ENCODE measurements around the gene RNF149. TPM values are rescaled to one million over a fixed set of nuclear protein-coding genes. Genes with fewer than 3 reads are reported as not detected.
"Not testable (repeated sequence)": the region's sequence is repeated elsewhere in the genome, so short reads cannot be mapped to it uniquely, and the experiment has no call there.

Gene RNF149
- total RNA-seq, 4 donors from 2014 or later, result 14.7 to 27.7 (median 18.5) TPM

- no peak for ATAC-seq
Observed at GRCh38 chr2:101329026-101329425, 20.5 kb upstream of the RNF149 start.

GRCh38 chr2:101328474-101329007 lies 20.0 kb upstream of the RNF149 start:
- H3K9me3 ChIP-seq, result no peaks in the 10 kb centered on the region
- H3K4me3 ChIP-seq, result no peak overlapping the region
- no peaks in the 10 kb centered on the region for H3K4me1 ChIP-seq
- ATAC-seq (peak; percentile 33 to 58), DNase-seq (peak in 1 of 2 donors; percentile 25)
- no peak overlapping the region for H3K27ac ChIP-seq
- no peaks in the 10 kb centered on the region for H3K36me3 ChIP-seq
- intact Hi-C loops (cut with DNase I; ENCODE audit: low total_unique reads) (no loop called here), in situ Hi-C loops (cut with MboI; ENCODE audit: low sequenced_read_pairs in 4 of 4) (loop anchor here in 1 of 4 donors (25.0 kb wide), 1 partner anchor 509 kb away; no protein-coding TSS in a partner anchor)
- no peak for TF ChIP-seq CTCF (IDR thresholded peaks at IDR 0.05 in 4 of 5, conservative IDR thresholded peaks at IDR 0.05 in 1 of 5)
- no peak for TF ChIP-seq POLR2A (IDR thresholded peaks at IDR 0.05)
- no peaks in the 10 kb centered on the region for H3K27me3 ChIP-seq

More at GRCh38 chr2:101329026-101329425, 20.5 kb upstream of the RNF149 start:
- H3K9me3 ChIP-seq, result no peaks in the 10 kb centered on the region
- in situ Hi-C loops (cut with MboI; ENCODE audit: low sequenced_read_pairs in 4 of 4), result loop anchor here in 1 of 4 donors (25.0 kb wide), 1 partner anchor 508 kb away; no protein-coding TSS in a partner anchor
- intact Hi-C loops (cut with DNase I; ENCODE audit: low total_unique reads), result no loop called here
- TF ChIP-seq POLR2A (IDR thresholded peaks at IDR 0.05) (no peak), CTCF (IDR thresholded peaks at IDR 0.05 in 4 of 5, conservative IDR thresholded peaks at IDR 0.05 in 1 of 5) (no peak)
- no peak overlapping the region for H3K4me3 ChIP-seq
- H3K27me3 ChIP-seq, result no peaks in the 10 kb centered on the region
- H3K27ac ChIP-seq, result no peak overlapping the region
- no peaks in the 10 kb centered on the region for H3K36me3 ChIP-seq
- H3K4me1 ChIP-seq, result no peaks in the 10 kb centered on the region
- no peak for DNase-seq

- H3K27ac ChIP-seq, result no peak overlapping the region
- no peaks in the 10 kb centered on the region for H3K9me3 ChIP-seq
- intact Hi-C loops (cut with DNase I; ENCODE audit: low total_unique reads), result no loop called here
- DNase-seq (no peak), ATAC-seq (no peak)
- H3K36me3 ChIP-seq, result no peaks in the 10 kb centered on the region
- no peaks in the 10 kb centered on the region for H3K4me1 ChIP-seq
- no peaks in the 10 kb centered on the region for H3K27me3 ChIP-seq
- TF ChIP-seq POLR2A (IDR thresholded peaks at IDR 0.05) (no peak), CTCF (IDR thresholded peaks at IDR 0.05 in 4 of 5, conservative IDR thresholded peaks at IDR 0.05 in 1 of 5) (no peak)
- in situ Hi-C loops (cut with MboI; ENCODE audit: low sequenced_read_pairs in 4 of 4), result loop anchor here in 1 of 4 donors (25.0 kb wide), 1 partner anchor 509 kb away; no protein-coding TSS in a partner anchor
- no peak overlapping the region for H3K4me3 ChIP-seq
Observed at GRCh38 chr2:101327863-101328394, 19.4 kb upstream of the RNF149 start.

- intact Hi-C loops (cut with DNase I; ENCODE audit: low total_unique reads), result no loop called here
- H3K9me3 ChIP-seq, result no peaks in the 10 kb centered on the region
- no peak overlapping the region for H3K27ac ChIP-seq
- ATAC-seq (no peak), DNase-seq (no peak)
- no peak for TF ChIP-seq POLR2A (IDR thresholded peaks at IDR 0.05)
- TF ChIP-seq CTCF (IDR thresholded peaks at IDR 0.05 in 4 of 5, conservative IDR thresholded peaks at IDR 0.05 in 1 of 5), result no peak
- in situ Hi-C loops (cut with MboI; ENCODE audit: low sequenced_read_pairs in 4 of 4), result loop anchor here in 1 of 4 donors (25.0 kb wide), 1 partner anchor 512 kb away; no protein-coding TSS in a partner anchor
- H3K4me1 ChIP-seq, result no peaks in the 10 kb centered on the region
- no peaks in the 10 kb centered on the region for H3K36me3 ChIP-seq
- H3K27me3 ChIP-seq, result no peaks in the 10 kb centered on the region
- H3K4me3 ChIP-seq, result no peak overlapping the region
Observed at GRCh38 chr2:101325425-101325824, 16.9 kb upstream of the RNF149 start.

- H3K4me1 ChIP-seq; intact Hi-C loops (cut with DNase I; ENCODE audit: low total_unique reads); H3K27me3 ChIP-seq; DNase-seq; H3K4me3 ChIP-seq; in situ Hi-C loops (cut with MboI; ENCODE audit: low sequenced_read_pairs in 4 of 4); H3K27ac ChIP-seq; ATAC-seq; H3K9me3 ChIP-seq; H3K36me3 ChIP-seq: not testable (repeated sequence)
Observed at GRCh38 chr2:101316568-101316967, 8.1 kb upstream of the RNF149 start.
